Inflammatory macrophage (primary cell): ENCODE results near the gene IL16.
A peak's percentile ranks its signal among the peaks of the same experiment; 100 is the strongest.
"Not testable (repeated sequence)": the region's sequence is repeated elsewhere in the genome, so short reads cannot be mapped to it uniquely, and the experiment has no call there.

ENCODE experiments used
- DNase-seq, 2 donors: peaks; one replicate each; pipeline ENCODE4 v3.0.0-alpha.2; 2020 to 2022

IL16 gene

GRCh38 chr15:81174792-81175327 is 21.8 kb upstream of the IL16 start:
- DNase-seq = no peak

- DNase-seq = no peak
Observed at GRCh38 chr15:81175496-81175895, 21.2 kb upstream of the IL16 start.

- DNase-seq = no peak
Observed at GRCh38 chr15:81176291-81176893, 20.3 kb upstream of the IL16 start.

GRCh38 chr15:81178365-81178764 is 18.3 kb upstream of the IL16 start:
- no peak for DNase-seq

- no peak for DNase-seq
Observed at GRCh38 chr15:81181220-81181619, 15.5 kb upstream of the IL16 start.

GRCh38 chr15:81182031-81182755 is 14.5 kb upstream of the IL16 start:
- no peak for DNase-seq

- DNase-seq = peak in 1 of 2 donors; percentile 23
Observed at GRCh38 chr15:81182756-81183438, 13.8 kb upstream of the IL16 start.

- peak; percentile 47 to 69 for DNase-seq
Observed at GRCh38 chr15:81183439-81183775, 13.3 kb upstream of the IL16 start.

- peak; percentile 81 to 82 for DNase-seq
Observed at GRCh38 chr15:81184188-81184587, 12.5 kb upstream of the IL16 start.

- DNase-seq = peak in 1 of 2 donors; percentile 18
Observed at GRCh38 chr15:81185631-81186295, 10.9 kb upstream of the IL16 start.

GRCh38 chr15:81188354-81188753 is 8.3 kb upstream of the IL16 start:
- no peak for DNase-seq

GRCh38 chr15:81189583-81190283 is 6.9 kb upstream of the IL16 start:
- DNase-seq = peak; percentile 84 to 91

- no peak for DNase-seq
Observed at GRCh38 chr15:81190922-81191507, 5.7 kb upstream of the IL16 start.

- no peak for DNase-seq
Observed at GRCh38 chr15:81191701-81192100, 5.0 kb upstream of the IL16 start.

GRCh38 chr15:81194723-81195122 is 2.0 kb upstream of the IL16 start:
- no peak for DNase-seq

GRCh38 chr15:81195339-81195864 is 1.3 kb upstream of the IL16 start:
- no peak for DNase-seq

- DNase-seq = no peak
Observed at GRCh38 chr15:81197255-81197630, 564 bp downstream of the IL16 start.

GRCh38 chr15:81197688-81198281 is 1.1 kb downstream of the IL16 start:
- DNase-seq = no peak

GRCh38 chr15:81199031-81199779 is 2.5 kb downstream of the IL16 start:
- DNase-seq = no peak

GRCh38 chr15:81206018-81206417 is 9.3 kb downstream of the IL16 start:
- DNase-seq = no peak

- not testable (repeated sequence) for DNase-seq
Observed at GRCh38 chr15:81207987-81208386, 11.3 kb downstream of the IL16 start.
